Osteocyte (in vitro differentiated cells): ENCODE results near the gene TRPV4. TPM values are rescaled to one million over a fixed set of nuclear protein-coding genes. Genes with fewer than 3 reads are reported as not detected.

Experiments
- DNase-seq: peaks from one replicate; pipeline ENCODE4 v3.0.0; 2021; ENCODE audit warnings: mixed read lengths; ENCODE audit not compliant: unreplicated experiment; ENCODE audit errors: extremely low spot score
- H3K27ac Mint-ChIP-seq: one replicate; pipeline ENCODE4 v1.8.0; 2021; ENCODE audit warnings: mild to moderate bottlenecking, mixed read lengths; ENCODE audit not compliant: unreplicated experiment
- H3K27me3 Mint-ChIP-seq: one replicate; pipeline ENCODE4 v1.8.0; 2021; ENCODE audit warnings: mixed read lengths; ENCODE audit not compliant: unreplicated experiment
- H3K36me3 Mint-ChIP-seq: one replicate; pipeline ENCODE4 v1.8.0; 2021; ENCODE audit warnings: mixed read lengths; ENCODE audit not compliant: unreplicated experiment
- H3K4me1 Mint-ChIP-seq: one replicate; pipeline ENCODE4 v1.8.0; 2021; ENCODE audit warnings: mixed read lengths; ENCODE audit not compliant: unreplicated experiment
- H3K4me3 Mint-ChIP-seq: one replicate; pipeline ENCODE4 v1.8.0; 2021; ENCODE audit warnings: mild to moderate bottlenecking, moderate library complexity, mixed read lengths; ENCODE audit not compliant: unreplicated experiment
- H3K9me3 Mint-ChIP-seq: one replicate; pipeline ENCODE4 v1.8.0; 2021; ENCODE audit warnings: mixed read lengths; ENCODE audit not compliant: unreplicated experiment
- total RNA-seq: library from RNA; stranded (reverse); gene quantifications from 2 replicates; pipeline ENCODE4 v1.2.1, GENCODE V29; 2021
- TF ChIP-seq, protein P1 (sequence below): fragments of 200-600 bp; sonication (generic); IDR thresholded peaks from 2 replicates; pipeline ENCODE4 v1.5.0; 2021; ENCODE audit warnings: antibody characterized with exemption, mild to moderate bottlenecking, moderate library complexity

Gene TRPV4
- total RNA-seq, 1 donor from 2014 or later, result 1.6 TPM

- DNase-seq, result no peak
- H3K36me3 Mint-ChIP-seq, result no peaks in the 10 kb centered on the region
- H3K9me3 Mint-ChIP-seq, result no peaks in the 10 kb centered on the region
- TF ChIP-seq, protein P1, sequence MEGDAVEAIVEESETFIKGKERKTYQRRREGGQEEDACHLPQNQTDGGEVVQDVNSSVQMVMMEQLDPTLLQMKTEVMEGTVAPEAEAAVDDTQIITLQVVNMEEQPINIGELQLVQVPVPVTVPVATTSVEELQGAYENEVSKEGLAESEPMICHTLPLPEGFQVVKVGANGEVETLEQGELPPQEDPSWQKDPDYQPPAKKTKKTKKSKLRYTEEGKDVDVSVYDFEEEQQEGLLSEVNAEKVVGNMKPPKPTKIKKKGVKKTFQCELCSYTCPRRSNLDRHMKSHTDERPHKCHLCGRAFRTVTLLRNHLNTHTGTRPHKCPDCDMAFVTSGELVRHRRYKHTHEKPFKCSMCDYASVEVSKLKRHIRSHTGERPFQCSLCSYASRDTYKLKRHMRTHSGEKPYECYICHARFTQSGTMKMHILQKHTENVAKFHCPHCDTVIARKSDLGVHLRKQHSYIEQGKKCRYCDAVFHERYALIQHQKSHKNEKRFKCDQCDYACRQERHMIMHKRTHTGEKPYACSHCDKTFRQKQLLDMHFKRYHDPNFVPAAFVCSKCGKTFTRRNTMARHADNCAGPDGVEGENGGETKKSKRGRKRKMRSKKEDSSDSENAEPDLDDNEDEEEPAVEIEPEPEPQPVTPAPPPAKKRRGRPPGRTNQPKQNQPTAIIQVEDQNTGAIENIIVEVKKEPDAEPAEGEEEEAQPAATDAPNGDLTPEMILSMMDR, result no peak
- H3K4me1 Mint-ChIP-seq, result peaks cover 11% of the 10 kb centered on the region
- no peak overlapping the region for H3K4me3 Mint-ChIP-seq
- H3K27me3 Mint-ChIP-seq, result no peaks in the 10 kb centered on the region
- no peak overlapping the region for H3K27ac Mint-ChIP-seq
Measured at GRCh38 chr12:109816870-109817269, 16.3 kb downstream of the TRPV4 start.

GRCh38 chr12:109815757-109816617, 17.2 kb downstream of the TRPV4 start:
- H3K9me3 Mint-ChIP-seq, result no peaks in the 10 kb centered on the region
- TF ChIP-seq, protein P1, result no peak
- no peak overlapping the region for H3K4me3 Mint-ChIP-seq
- H3K4me1 Mint-ChIP-seq, result peaks cover 11% of the 10 kb centered on the region
- H3K27me3 Mint-ChIP-seq, result no peaks in the 10 kb centered on the region
- no peak for DNase-seq
- H3K36me3 Mint-ChIP-seq, result no peaks in the 10 kb centered on the region
- H3K27ac Mint-ChIP-seq, result no peak overlapping the region

- DNase-seq, result no peak
- Mint-ChIP-seq H3K36me3 (no peaks in the 10 kb centered on the region), H3K27ac (no peak overlapping the region), H3K9me3 (no peaks in the 10 kb centered on the region), H3K27me3 (no peaks in the 10 kb centered on the region), H3K4me1 (peaks cover 11% of the 10 kb centered on the region), H3K4me3 (no peak overlapping the region)
- TF ChIP-seq, protein P1, result no peak
Measured at GRCh38 chr12:109815225-109815624, 18.0 kb downstream of the TRPV4 start.

GRCh38 chr12:109814600-109815150, 18.5 kb downstream of the TRPV4 start:
- Mint-ChIP-seq H3K36me3 (no peaks in the 10 kb centered on the region), H3K4me3 (no peak overlapping the region)

More at GRCh38 chr12:109814600-109815150, 18.5 kb downstream of the TRPV4 start:
- no peaks in the 10 kb centered on the region for H3K9me3 Mint-ChIP-seq
- H3K4me1 Mint-ChIP-seq, result peaks cover 11% of the 10 kb centered on the region
- TF ChIP-seq, protein P1, result no peak
- H3K27ac Mint-ChIP-seq, result no peak overlapping the region
- no peaks in the 10 kb centered on the region for H3K27me3 Mint-ChIP-seq
- no peak for DNase-seq
